GM21529 (cell line): ENCODE results near the gene PPP4R3A.
"Not testable (repeated sequence)": the region's sequence is repeated elsewhere in the genome, so short reads cannot be mapped to it uniquely, and the experiment has no call there.

Source experiments
- ATAC-seq: cut with Tn5 transposase; IDR thresholded peaks from one replicate; pipeline ENCODE4 v1.9.1; 2021; ENCODE audit not compliant: unreplicated experiment

PPP4R3A gene

DNA sequence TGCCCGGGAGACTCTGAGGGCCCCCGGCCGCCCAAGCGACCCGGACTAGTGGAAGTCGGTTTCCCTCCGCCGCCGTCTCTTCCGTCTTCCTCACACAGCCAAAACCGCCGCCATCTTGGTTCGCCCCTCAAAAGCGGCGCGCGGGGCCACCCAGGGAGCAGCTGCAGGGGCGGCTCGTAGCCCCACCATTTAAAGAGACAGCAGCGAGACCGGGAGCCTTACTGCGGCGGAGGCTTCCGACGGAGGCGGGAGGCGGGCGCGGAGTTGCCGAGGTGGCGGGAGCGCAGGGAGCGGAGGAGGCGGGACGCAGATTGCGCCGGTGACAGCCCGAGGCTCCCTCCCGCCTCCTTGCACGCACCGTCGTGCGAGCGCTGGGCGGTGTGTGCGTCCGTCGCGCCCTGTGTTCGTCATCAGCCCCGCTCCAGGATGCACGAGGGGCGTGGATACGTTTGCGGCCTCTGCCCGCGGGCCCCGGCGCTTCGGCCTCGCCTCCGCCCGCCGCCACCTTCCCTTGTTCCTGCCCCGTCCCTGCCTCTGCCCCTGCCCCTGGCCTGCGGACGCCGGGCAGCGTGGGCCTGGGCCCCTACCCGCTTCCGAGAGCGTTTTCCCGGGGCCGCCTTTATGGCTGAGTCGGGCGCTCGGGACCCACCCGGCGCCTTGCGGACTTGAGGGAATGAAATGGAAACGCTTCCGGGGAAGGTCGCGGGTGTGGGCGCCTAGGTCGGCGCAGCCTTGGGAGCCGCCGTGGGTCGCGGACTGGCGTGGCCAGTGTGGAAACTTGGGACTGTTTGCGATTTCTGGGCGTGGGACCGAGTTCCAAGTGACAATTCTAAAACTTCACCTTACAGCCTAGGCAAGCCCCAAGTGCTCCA is at the start of gene PPP4R3A:
TSS of gene PPP4R3A (minus strand) at position 140 of the 872 bp plus-strand sequence. CDS start 663 bp downstream, outside the sequence.
- ATAC-seq: peak; percentile 78

DNA sequence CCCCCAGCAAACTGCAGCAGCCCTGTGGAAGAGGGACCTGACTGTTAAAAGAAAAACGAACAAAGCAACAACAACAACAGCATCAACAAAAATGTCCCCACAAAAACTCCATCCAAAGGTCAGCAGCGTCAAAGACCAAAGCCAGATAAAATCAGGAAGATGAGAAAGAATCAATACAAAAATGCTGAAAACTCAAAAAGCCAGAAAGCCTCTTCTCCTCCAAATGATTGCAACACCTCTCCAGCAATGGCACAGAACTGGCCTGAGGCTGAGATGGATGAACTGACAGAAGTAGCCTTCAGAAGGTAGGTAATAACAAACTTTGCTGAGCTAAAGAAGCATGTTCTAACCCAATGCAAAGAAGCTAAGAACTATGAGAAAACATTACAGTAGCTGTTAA is 45.4 kb upstream of the PPP4R3A start:
- no peak for ATAC-seq

DNA sequence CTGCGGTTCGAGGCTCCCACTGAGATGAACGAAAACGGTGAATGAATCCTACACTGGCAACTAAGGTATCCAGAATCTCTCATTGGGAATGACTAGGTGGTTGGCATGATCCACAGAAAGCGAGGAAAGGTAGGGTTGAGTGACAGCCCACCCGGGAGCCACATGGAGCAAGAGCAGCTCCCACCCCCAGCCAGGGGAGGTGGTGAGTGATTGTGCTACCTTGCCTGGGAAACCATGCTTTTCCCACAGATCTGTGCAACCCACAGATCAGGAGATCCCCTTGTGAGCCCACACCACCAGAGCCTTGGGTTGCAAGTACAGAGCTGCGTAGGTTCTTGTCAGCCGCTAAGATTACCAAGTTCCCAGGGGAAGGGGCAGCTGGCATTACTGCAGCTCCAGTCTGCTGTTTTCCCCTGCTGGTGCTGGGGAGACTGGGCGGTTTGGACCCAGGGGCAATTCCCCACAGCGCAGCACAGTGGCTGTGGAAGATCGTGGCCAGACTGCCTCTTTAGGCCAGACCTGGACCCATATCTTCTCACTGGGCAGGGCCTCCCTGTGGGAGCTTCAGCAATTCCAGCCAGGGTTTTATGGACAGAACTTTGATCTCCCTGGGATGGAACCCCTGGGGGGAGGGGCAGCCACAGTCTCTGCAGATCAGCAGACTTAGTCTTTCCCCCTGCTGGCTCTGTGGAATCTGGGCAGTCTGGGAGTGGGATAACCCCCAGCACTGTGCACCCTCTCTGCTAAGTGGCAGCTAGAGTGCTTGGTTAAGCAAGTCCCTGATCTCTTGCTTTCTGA is 44.6 kb upstream of the PPP4R3A start:
- ATAC-seq: no peak

DNA sequence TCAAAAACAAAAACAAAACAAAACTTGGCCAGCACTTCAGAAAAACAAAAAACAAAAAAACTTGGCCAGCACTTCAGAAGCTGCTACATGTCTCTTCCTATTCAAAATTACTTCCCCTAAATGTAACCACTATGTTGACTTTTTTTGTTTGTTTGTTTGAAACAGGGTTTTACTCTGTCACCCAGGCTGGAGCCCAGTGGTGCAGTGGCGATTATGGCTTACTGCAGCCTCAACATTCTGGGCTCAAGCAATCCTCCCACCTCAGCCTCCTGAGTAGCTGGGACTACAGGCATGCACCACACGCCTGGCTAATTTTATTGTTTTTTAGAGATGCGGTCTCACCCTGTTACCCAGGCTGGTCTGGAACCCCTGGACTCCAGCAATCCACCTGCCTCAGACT is 38.0 kb upstream of the PPP4R3A start:
- no peak for ATAC-seq

DNA sequence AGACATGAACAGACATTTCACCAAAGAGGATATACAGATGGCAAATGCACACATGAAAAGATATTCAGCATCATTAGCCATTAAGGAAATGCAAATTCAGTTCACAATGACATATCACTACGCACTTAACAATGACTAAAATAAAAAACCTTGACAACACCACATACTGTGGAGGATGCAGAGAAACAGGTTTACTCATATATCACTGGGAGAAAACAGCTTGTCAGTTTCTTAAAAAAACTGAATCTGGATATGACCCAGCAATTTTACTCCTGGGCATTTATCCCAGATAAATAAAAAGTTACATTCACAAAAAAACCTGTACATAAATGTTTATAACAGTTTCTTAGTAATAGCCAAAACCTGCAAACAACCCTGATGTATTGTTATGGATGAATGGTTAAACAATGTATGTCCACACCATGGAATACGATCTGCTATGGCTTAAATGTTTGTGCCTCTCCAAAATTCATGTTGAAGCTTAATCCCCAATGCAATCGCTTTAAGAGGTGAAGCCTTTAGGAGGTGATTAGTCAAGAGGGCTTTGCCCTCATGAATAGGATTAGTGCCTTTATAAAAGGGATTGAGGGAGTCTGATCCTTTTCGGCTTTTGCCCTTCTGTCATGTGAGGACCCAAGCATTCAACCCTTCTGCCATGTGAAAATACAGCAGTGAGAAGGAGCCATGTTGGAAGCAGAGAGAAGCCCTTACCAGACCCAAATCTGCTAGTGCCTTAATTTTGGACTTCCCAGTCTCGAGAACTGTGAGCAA is 36.0 kb upstream of the PPP4R3A start:
- ATAC-seq: no peak

DNA sequence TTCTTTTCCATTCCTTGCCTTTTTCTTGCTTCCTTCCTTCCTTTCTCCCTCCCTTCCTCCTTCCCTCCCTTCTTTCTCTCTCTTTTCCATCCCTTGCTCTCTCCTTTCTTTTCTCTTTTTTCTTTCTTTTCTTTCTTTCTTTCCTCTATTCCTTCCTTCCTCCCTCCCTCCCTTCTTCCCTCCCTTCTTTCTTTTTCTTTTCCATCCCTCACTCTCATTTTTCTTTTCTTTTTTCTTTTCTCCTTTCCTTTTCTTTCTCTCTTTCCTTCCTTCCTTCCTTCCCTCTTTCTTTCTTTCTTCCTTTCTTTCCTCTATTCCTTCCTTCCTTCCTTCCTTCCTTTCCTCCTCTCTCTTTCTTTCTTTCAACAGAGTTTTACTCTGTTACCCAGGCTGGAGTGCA is 35.1 kb upstream of the PPP4R3A start:
- no peak for ATAC-seq

DNA sequence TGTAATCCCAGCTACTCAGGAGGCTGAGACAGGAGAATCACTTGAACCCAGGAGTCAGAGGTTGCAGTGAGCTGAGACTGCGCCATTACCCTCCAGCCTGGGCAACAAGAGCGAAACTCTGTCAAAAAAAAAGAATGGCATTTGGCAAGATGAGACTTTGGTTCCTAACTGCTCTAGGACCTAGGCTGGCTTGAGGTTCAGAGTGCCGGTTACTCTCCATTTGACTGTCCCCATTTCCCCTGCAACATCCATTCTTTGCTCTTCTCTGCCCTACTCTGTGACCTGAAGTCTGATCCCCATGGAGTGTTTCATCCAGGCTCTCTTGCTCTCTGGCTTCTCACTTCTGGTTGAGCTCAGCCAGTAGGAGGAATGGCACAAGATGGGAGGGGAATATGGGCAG is 26.2 kb upstream of the PPP4R3A start:
- no peak for ATAC-seq

DNA sequence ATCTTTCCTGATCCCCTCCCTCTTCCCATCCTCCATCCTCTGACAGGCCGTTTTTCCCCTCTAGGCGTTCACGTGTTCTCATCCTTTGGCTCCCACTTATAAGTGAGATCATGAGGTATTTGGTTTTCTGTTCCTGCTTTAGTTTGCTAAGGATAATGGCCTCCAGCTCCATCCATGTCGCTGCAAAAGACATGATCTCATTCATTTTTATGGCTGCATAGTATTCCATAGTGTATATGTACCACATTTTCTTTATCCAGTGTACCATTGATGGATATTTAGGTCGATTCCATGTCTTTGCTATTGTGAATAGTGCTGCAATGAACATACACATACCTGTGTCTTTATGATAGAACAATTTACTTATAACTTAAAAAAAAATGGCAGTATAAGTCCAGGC is 23.9 kb upstream of the PPP4R3A start:
- not testable (repeated sequence) for ATAC-seq

DNA sequence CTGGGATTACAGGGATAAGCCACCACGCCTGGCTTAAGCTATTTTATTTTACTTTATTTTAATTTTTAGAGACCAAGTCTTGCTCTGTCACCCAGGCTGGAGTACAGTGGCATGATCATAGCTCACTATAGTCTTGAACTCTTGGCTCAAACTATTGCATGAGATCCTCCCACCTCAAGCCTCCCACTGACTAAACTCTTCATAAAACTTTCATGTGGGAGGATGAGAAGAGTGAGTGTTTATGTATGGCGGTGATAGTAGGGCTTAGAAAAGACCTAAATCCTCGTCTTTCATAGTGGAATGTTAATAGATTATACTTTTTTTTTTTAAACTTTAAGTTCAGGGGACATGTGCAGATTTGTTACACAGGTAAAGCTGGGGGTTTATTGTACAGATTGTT is 23.5 kb upstream of the PPP4R3A start:
- no peak for ATAC-seq

DNA sequence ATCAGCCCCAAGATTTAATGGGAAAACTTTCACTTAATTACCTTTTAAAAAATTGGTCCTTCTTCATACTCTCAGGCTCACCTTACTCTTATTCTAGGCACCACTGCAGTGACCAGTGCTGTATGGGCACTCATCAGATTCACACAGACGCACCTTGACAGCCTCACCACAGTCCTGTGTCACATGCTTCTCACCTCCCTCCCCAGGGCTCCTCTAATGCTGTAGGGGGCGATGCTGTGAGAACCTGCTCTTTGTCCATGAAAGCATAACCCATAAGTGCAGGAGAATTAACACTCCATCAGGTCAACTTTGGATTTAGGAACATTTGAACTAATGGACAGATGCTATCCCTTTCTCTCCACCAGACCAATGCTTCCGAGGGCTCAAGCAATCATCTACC is 13.9 kb upstream of the PPP4R3A start:
- ATAC-seq: no peak

DNA sequence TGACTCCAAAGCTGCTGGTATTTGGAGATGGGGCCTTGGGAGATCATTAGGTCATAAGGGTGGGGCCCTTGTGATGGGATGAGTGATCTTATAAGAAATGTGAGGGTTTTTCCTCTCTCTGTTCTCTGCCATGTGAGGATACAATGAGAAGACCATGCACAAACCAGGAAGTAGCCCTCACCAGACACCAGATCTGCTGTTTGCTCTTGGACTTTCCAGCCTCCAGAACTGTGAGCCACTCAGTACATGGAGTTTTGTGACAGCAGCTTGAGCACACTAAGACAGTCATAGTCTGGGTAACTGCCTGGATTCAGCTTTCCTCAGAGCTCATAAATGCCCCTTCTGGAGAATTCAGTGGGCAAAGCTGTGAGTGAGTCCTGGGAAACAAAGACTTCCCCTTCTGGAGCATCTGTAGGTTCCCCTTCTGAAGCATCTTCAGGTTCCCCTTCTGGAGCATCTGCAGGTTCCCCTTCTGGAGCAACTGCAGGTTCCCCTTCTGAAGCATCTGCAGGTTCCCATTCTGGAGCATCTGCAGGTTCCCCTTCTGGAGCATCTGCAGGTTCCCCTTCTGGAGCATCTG is 11.0 kb upstream of the PPP4R3A start:
- no peak for ATAC-seq

DNA sequence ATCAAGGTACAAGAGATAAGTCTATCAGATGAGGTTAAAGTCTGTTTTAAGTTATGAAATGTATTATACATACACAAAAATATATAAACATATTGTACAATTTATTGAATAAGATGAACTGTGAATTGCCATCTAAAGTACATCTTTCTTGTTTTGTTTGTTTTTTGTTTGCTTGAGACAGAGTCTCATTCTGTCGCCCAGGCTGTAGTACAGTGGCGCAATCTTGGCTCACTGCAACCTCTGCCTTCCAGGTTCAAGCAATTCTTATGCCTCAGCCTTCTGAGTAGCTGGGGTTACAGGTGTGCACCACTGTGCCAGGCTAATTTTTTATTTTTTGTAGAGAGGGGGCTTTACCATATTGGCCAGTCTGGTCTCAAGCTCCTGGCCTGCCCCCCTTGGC is 10.0 kb upstream of the PPP4R3A start:
- ATAC-seq: no peak

DNA sequence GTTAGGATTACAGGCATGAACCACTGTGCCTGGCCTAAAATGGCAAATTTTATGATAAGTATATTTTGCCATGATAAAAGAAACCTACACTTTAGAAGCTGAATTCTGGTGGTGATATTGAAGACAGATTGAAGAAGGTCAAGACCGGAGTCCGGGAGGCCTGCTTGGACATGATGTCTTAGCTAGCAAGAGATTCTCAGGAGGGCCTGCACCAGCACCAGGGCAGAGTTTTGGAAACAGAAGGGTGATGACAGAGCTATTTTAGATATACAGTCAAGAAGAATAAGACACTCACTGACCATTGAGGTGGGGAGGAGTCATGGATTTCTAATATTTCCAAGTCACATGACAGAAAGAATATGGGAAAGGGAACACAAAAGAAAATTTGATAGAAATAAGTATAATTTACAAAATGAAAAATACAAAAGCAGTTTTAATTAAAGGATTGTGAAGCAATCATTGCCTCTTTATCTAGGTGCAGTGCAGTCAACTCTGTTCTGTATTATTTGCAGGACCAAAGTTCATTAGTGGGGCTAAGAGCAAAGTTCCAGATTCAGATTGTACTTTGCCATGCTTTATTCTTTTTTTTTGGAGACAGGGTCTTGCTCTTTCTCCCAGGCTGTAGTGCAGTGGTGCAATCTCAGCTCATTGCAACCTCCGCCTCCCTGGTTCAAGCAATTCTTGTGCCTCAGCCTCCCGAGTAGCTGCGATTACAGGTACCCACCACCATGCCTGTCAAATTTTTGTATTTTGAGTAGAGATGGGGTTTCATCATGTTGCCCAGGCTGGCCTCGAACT is 9.3 kb upstream of the PPP4R3A start:
- ATAC-seq: no peak

DNA sequence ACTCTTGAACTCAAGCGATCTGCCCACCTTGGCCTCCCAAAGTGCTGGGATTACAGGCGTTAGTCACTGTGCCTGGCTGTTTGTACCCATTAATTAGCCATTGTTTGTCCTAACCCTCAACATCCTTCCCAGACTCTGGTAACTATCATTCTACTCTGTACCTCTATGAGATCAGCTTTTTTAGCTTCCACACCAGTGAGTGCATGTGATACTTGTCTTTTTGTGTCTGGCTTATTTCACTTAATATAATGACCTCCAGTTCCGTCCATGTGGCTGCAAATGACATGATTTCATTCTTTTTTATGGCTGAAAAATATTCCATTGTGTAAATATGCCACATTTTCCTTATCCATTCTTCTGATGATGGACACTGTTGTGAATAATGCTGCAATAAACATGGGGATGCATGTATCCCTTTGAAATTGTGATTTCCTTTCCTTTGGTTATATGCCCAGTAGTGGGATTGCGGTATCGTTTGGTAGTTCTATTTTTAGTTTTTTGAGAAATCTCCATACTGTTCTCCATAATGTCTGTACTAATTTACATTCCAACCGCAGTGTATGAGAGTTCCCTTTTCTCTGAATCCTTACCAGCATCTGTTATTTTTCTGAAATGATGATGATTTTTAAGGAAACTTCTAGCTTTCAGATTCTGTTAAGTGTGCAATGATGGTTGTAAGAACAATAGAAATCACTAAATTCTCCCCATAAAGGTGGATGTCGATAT is 6.7 kb upstream of the PPP4R3A start:
- no peak for ATAC-seq

DNA sequence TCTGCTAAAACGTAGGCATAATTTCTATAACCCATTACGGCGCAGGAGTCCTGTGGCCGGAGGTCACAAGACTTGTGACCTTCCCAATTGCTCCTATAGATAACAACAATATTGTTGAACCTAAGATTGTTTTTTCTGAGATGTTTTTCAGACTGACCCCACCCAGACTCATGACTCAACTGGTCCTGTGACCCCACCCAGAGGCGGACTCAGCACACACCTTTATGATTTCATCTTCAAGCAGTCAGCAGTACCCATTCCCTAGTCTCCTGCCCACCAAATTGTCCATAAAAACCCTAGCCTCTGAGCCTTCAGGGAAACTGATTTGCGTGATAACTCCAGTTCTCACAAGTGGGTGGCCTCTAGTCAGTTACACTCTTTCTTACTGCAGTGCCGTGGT is 5.9 kb upstream of the PPP4R3A start:
- no peak for ATAC-seq

DNA sequence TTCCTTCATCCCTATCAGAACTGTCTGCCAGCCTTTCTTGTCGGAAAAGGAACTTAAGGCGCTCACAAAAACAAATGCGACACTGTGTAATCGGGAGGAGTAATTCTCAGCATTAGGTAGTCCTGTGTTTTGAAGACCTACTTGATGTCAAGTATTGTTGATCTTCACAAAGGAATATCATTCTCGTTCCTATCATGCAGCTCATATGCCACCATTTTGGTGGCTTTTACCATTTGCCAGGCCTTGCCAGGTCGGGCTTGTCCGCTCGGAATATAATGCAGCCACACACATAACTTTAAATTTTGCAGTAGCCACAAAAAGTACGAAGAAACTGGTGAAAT is 903 bp upstream of the PPP4R3A start:
- ATAC-seq: no peak

DNA sequence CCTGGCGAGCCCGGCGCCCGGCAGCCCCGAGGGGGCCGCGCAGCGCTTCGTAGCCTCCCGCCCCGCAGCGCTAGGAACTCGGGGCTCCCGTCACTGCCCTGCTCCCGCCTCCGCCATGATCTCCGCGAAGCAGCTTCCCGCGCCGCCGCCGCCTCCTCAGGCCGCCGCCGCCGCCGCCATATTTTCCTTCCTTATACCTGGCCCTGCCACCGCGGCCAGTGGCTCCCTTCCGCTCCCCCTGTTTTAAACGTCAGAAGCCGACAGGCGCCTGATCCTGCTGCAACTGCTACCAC is 286 bp downstream of the PPP4R3A start:
- ATAC-seq: peak; percentile 24

DNA sequence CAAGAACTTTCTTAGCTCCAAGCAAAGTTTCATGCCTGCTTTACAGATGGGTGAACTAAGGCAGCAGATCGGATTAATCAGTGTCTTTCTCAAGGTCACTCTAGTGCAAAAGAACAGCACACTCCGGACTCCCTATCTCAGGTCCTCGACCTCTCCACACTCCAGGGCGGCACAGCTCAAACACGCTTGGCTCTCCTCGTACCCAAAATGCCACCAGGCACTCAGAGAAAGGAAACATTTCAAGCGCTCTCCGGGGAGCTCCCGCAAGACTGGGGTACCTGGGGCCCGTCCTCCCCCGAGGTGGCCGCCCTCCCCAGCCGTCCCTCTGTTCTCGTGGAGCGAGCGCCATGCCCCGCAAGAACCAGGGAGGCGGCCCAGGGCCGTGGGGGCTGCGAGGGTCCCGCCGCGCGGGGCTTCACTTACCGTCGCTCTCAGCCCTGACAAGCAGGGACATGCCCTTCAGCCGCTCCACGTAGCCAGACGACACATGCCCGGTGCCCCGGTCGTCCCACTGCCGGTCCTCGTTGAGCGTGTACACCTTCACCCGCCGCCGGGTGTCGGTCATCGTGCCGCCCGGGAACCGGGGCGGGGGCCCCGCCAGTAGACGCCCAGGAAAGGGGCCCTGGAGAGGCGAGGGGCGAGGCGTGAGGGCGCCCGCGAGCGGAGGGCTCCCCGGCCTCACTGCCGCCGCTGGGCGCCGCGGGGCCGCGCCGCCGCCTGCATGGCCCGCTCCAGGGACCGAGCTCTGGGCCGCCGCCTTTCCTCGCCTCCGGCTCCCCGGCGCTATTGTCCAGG is 830 bp downstream of the PPP4R3A start:
- peak; percentile 13 for ATAC-seq

DNA sequence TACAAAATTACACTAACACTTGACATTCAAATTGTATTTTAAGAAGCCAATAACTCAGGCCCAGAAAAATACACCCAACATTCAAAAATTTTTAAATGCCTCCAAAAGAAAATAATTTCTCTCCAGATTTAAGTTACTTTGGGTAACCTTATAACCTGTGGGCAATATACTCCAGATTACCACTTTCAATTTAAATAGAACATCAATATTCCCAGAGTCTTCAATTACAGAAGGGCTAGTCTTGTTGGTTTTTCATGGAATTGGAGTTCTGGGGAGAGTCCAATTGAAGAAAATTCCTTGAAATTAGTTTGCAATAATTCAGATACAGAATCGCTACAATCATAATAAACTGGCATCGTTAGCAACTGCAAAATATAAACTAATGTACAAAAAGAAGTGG is 2.0 kb downstream of the PPP4R3A start:
- ATAC-seq: no peak
